Tibial nerve (tissue), 4 donors: ENCODE measurements around the gene CDH4. TPM values are rescaled to one million over a fixed set of nuclear protein-coding genes. Genes with fewer than 3 reads are reported as not detected.

Experiments
- DNase-seq, 2 donors: peaks; one replicate each; pipeline ENCODE4 v3.0.0-alpha.2; 2019; ENCODE audit warnings: low spot score in 2 of 2
- H3K27ac ChIP-seq, 4 donors: fragments of 200-600 bp; sonication (generic) in 3 of 4; one replicate each; pipeline ENCODE4 v1.5.1; 2017 to 2019; ENCODE audit warnings: mild to moderate bottlenecking in 1 of 4
- H3K27me3 ChIP-seq, 2 donors: fragments of 200-600 bp; sonication (generic) in 1 of 2; one replicate each; pipeline versions ENCODE4 v1.5.1 to v1.6.0; 2017 to 2019
- H3K36me3 ChIP-seq, 3 donors: fragments of 200-600 bp; sonication (generic); one replicate each; pipeline ENCODE4 v1.5.1; 2018 to 2019
- H3K4me1 ChIP-seq, 4 donors: fragments of 200-600 bp; sonication (generic) in 3 of 4; one replicate each; pipeline ENCODE4 v1.5.1; 2017 to 2019
- H3K4me3 ChIP-seq, 4 donors: fragments of 200-600 bp; sonication (generic) in 3 of 4; one replicate each; pipeline ENCODE4 v1.5.1; 2017 to 2019; ENCODE audit warnings: mild to moderate bottlenecking in 1 of 4, moderate library complexity in 1 of 4
- H3K9me3 ChIP-seq, 4 donors: fragments of 200-600 bp; sonication (generic) in 3 of 4; one replicate each; pipeline ENCODE4 v1.5.1; 2017 to 2019
- CTCF ChIP-seq, 5 experiments: fragments of 200-600 bp in 3 of 5; fragments of 450-650 bp in 2 of 5; sonication (generic) in 3 of 5; IDR thresholded peaks; one replicate each; pipeline ENCODE4 v1.5.1; 2016 to 2019; ENCODE audit warnings: antibody characterized with exemption in 5 of 5, mild to moderate bottlenecking in 3 of 5, moderate library complexity in 2 of 5
- EP300 ChIP-seq, 2 donors: sonication (generic); formaldehyde crosslinking; IDR thresholded peaks; one replicate each; pipeline ENCODE4 v1.6.1; 2017; ENCODE audit warnings: antibody characterized with exemption in 2 of 2, mild to moderate bottlenecking in 1 of 2
- POLR2A ChIP-seq, 2 donors: fragments of 450-650 bp; IDR thresholded peaks; one replicate each; pipeline ENCODE4 v1.6.1; 2017; ENCODE audit warnings: antibody characterized with exemption in 2 of 2, mild to moderate bottlenecking in 2 of 2, moderate library complexity in 2 of 2
- WGBS, 2 donors: methylation state at CpG; one replicate each; pipeline ENCODE4 v1.1.5; 2018; 5-methylcytosine and 5-hydroxymethylcytosine counted together
- total RNA-seq, 4 donors: library from RNA; depleted of rRNA; stranded (reverse); fragments of >200 nt; gene quantifications; one replicate each; pipeline ENCODE4 v1.1.0, GENCODE V29; 2016

Gene CDH4
- total RNA-seq, 4 donors from 2014 or later: 0.78 to 2.3 (median 1.0) TPM

- Histone ChIP-seq H3K36me3 (no peaks in the 10 kb centered on the region), H3K27ac (no peak overlapping the region), H3K9me3 (no peaks in the 10 kb centered on the region), H3K27me3 (no peaks in the 10 kb centered on the region), H3K4me1 (no peaks in the 10 kb centered on the region), H3K4me3 (no peak overlapping the region)
- TF ChIP-seq CTCF (IDR thresholded peaks at IDR 0.05): no peak
- TF ChIP-seq POLR2A (IDR thresholded peaks at IDR 0.05): no peak
- no peak for TF ChIP-seq EP300 (IDR thresholded peaks at IDR 0.05)
- 80 to 89% methylated on average over 20 to 21 of the region's 21 CpGs for WGBS, 2 donors
- DNase-seq: no peak
These were observed 404.1 kb downstream of the CDH4 start for GRCh38 chr20:61656198-61656597.

GRCh38 chr20:61657721-61658377 is 405.8 kb downstream of the CDH4 start:
- H3K4me3 ChIP-seq: no peak overlapping the region
- H3K27me3 ChIP-seq: no peaks in the 10 kb centered on the region
- H3K36me3 ChIP-seq: no peaks in the 10 kb centered on the region
- 80 to 82% methylated on average over 15 of the region's 15 CpGs for WGBS, 2 donors
- TF ChIP-seq EP300 (IDR thresholded peaks at IDR 0.05): no peak
- TF ChIP-seq POLR2A (IDR thresholded peaks at IDR 0.05): no peak
- TF ChIP-seq CTCF (IDR thresholded peaks at IDR 0.05): no peak
- H3K27ac ChIP-seq: no peak overlapping the region
- H3K9me3 ChIP-seq: no peaks in the 10 kb centered on the region
- no peak for DNase-seq
- H3K4me1 ChIP-seq: no peaks in the 10 kb centered on the region

- TF ChIP-seq CTCF (IDR thresholded peaks at IDR 0.05) (no peak), POLR2A (IDR thresholded peaks at IDR 0.05) (no peak), EP300 (IDR thresholded peaks at IDR 0.05) (no peak)
- no peaks in the 10 kb centered on the region for H3K27me3 ChIP-seq
- H3K36me3 ChIP-seq: no peaks in the 10 kb centered on the region
- H3K9me3 ChIP-seq: no peaks in the 10 kb centered on the region
- no peak overlapping the region for H3K4me3 ChIP-seq
- DNase-seq: no peak
- H3K27ac ChIP-seq: no peak overlapping the region
- WGBS, 2 donors: 90 to 91% methylated on average over 5 of the region's 6 CpGs
- no peaks in the 10 kb centered on the region for H3K4me1 ChIP-seq
These were observed 406.5 kb downstream of the CDH4 start for GRCh38 chr20:61658563-61658962.

- no peak for TF ChIP-seq CTCF (IDR thresholded peaks at IDR 0.05)
- TF ChIP-seq POLR2A (IDR thresholded peaks at IDR 0.05): no peak
- TF ChIP-seq EP300 (IDR thresholded peaks at IDR 0.05): no peak
- whole genome bisulfite sequencing, 2 donors: 44 to 48% methylated on average over 11 of the region's 11 CpGs
- Histone ChIP-seq H3K36me3 (no peaks in the 10 kb centered on the region), H3K27ac (no peak overlapping the region), H3K4me3 (no peak overlapping the region), H3K27me3 (no peaks in the 10 kb centered on the region), H3K9me3 (no peaks in the 10 kb centered on the region), H3K4me1 (no peaks in the 10 kb centered on the region)
- no peak for DNase-seq
These were observed 407.4 kb downstream of the CDH4 start for GRCh38 chr20:61659246-61659993.

GRCh38 chr20:61659994-61660346 is 407.9 kb downstream of the CDH4 start:
- H3K36me3 ChIP-seq: no peaks in the 10 kb centered on the region
- 44% methylated on average over 14 to 15 of the region's 15 CpGs for WGBS, 2 donors
- H3K27ac ChIP-seq: no peak overlapping the region
- no peak overlapping the region for H3K4me3 ChIP-seq
- no peaks in the 10 kb centered on the region for H3K27me3 ChIP-seq
- TF ChIP-seq CTCF (IDR thresholded peaks at IDR 0.05) (no peak), POLR2A (IDR thresholded peaks at IDR 0.05) (no peak), EP300 (IDR thresholded peaks at IDR 0.05) (no peak)
- no peaks in the 10 kb centered on the region for H3K4me1 ChIP-seq
- no peaks in the 10 kb centered on the region for H3K9me3 ChIP-seq
- no peak for DNase-seq
